GM08714 (cell line): Measurements from ENCODE around the gene IFNW1.
"Not testable (repeated sequence)": the region's sequence is repeated elsewhere in the genome, so short reads cannot be mapped to it uniquely, and the experiment has no call there.

ENCODE experiments used
- H3K4me3 ChIP-seq: fragments of 200-500 bp; sonication (Bioruptor generic); 2 replicates; pipeline ENCODE4 v1.5.1; 2014; ENCODE audit warnings: mild to moderate bottlenecking, low read length, inconsistent platforms
- ZNF274 ChIP-seq: IDR thresholded peaks from 2 replicates; pipeline ENCODE4 v1.6.1; 2012; ENCODE audit warnings: mild to moderate bottlenecking, low read depth, low read length

Gene IFNW1

DNA sequence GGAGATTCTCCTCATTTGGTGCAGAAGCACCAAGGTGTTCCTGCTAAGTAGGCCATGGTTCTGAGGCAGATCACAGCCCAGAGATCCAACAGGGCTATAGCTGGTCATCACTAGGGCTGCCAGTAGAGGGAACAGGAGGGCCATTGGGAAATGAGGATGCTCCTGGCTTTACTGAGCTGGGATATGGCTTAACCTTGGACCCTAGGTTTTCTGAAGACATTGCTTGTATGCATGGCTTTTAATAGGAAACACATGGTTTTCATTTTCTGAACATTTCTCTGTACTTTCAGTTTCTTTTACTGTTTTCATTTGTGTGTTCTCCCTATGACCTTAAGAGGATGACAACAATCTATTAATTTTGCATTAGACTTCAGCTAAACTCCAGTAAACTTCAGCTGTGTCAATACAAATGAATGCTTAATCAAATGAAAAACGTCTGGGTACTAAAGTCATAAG lies at the start of gene IFNW1:
IFNW1 (minus strand) TSS at position 406 of the 456 bp plus-strand sequence; CDS start at position 144, 262 bp downstream.
- H3K4me3 ChIP-seq, result no peak within 1 kb of the TSS
- no peak for TF ChIP-seq ZNF274

DNA sequence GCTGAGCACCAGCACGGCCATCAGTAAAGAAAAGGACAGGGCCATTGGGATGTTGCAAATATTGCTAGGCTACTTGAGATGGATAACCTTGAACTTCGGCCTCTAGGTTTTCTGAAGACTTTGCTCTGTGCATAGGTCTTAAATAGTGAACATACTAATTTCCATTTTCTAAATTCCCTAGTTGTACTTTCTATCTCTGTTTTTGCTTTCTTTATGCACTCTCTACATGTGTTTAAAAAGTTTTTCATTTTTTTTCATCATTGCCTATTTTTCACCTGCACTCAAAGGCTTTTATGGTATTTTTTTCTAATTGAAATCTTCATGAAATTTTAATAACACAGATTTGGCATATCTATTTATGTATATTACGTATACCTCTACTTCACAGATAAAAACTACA lies 45.9 kb upstream of the IFNW1 start, which contains the start of gene IFNA4:
IFNA4 (minus strand) TSS at position 101 of the 400 bp plus-strand sequence; CDS start at position 45, 56 bp downstream.
- H3K4me3 ChIP-seq, result not testable (repeated sequence)

DNA sequence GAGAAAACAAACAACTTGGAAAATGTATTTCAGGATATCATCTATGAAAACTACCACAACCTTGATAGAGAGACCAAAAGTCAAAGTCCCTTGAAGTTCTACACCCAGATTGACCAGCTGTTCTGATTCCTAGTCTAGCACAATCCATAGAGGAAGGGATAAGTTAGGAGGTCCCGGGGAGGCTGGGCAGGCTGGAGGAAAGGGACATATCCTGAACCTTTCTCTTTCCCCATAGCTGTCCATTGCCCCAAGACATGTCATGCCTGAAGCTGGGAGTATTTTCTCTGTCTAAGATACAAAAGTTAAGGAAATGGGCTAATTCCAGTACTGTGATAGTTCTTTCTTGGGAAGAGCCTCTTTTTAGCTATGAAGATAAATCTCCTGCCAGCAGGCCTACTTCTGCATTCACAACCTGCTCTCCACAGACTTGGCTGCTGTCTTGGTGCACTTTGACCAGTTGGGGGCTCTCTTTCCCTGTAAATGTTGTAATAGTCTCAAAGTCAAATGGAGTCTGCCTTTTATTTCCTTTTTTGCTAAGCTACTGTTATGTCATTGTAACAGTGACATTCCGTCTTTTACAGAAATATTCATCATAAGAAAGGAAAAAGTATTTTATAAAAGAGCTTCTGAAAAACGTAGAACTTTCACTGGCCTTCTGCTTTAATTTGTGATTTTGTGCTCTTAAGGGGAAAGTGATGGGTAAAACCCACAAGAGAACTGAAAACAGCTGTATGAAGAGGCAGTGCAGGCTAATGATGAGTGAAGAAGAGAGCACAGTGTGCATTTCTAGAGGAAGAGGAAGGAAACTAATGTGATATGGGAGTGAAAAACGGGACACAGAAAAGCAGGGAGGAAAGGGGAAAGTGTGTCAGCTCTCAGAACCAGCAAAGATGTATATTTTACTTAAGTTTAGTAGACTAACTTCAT lies 41.4 kb upstream of the IFNW1 start:
- H3K4me3 ChIP-seq, result not testable (repeated sequence)

DNA sequence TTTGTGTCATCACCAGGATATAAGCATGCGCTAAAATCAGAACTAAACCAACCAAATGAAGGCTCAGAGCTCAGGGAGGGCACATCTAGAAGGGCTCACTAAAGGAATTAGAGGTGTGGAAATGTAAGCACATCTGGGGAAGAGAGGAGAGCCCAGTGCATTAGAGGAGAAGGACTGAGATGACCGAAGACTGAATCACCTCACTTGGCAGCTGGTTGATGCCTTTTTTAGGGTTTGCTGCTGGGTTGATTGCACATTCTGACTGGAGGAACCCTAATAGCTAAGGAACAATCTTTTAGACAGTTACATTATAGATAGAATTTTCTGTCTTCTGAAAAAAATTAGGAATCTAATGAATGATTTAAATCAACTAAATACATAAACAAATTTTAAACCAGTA lies 33.0 kb upstream of the IFNW1 start:
- no peak overlapping the region for H3K4me3 ChIP-seq

DNA sequence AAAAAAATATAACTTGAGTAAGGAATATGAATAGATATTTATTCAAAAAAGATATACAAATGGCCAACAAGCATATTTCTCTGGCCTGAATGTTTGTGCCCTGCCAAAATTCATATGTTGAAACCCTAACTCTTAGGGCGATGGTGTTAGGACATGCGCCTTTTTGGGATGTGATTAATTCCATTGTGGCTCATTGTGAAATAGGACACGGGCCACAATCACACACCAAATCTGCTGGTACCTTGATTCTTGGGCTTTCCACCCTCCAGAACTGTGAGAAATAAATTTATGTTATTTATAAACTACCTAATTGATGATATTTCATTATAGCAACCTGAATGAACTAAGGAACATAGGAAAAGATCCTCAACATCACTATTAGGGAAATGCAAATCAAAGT lies 30.5 kb upstream of the IFNW1 start:
- no peak for TF ChIP-seq ZNF274
- no peak overlapping the region for H3K4me3 ChIP-seq

More for the DNA sequence above, 33.0 kb upstream of the IFNW1 start:
- no peak for TF ChIP-seq ZNF274

DNA sequence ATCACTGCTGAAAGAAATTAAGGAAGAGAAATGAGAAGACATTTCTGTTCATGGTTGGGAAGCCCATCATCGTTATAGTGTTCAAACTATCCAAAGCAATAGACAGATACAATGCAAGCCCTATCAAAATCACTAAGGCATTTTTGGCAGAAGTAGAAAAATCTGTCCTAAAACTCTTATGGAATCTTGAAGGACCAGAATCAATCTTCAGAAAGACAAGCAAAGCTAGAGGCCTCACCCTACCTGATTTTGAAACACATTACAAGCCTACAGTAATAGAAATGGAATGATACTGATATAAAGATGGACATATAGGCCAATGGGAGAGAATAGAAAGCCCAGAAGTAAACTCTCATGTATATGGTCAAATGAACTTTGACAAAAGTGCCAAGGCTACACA lies 29.7 kb upstream of the IFNW1 start:
- no peak for TF ChIP-seq ZNF274
- no peak overlapping the region for H3K4me3 ChIP-seq

DNA sequence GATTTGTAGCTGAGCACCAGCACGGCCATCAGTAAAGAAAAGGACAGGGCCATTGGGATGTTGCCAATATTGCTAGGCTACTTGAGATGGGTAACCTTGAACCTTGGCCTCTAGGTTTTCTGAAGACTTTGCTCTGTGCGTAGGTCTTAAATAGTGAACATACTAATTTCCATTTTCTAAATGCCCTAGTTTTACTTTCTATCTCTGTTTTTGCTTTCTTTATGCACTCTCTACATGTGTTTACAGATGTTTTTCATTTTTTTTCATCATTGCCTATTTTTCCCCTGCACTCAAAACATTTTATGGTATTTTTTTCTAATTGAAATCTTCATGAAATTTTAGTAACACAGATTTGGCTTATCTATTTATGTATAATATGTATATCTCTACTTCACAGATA lies 24.9 kb upstream of the IFNW1 start, which contains the start of gene IFNA21:
IFNA21 (minus strand) TSS at position 101 of the 400 bp plus-strand sequence; CDS start at position 53, 48 bp downstream.
- not testable (repeated sequence) for H3K4me3 ChIP-seq

DNA sequence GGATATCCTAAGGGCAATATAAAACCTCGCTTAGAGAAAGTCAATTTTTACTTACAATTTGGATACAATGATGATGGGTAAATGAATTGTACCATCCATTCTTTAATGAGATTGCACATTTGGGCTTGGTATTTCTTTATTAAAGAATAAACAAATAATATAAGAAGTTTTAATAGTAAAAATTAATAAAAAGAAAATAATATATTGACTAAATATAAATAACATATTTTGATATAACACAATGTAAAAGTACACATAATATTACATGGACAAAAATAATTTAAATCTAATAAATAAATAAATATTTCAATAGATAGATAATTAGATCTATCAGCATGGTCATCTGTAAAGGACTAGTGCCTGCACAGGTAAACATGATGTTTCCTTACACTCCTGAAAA lies 23.9 kb upstream of the IFNW1 start:
- H3K4me3 ChIP-seq, result no peak overlapping the region
- TF ChIP-seq ZNF274, result no peak

DNA sequence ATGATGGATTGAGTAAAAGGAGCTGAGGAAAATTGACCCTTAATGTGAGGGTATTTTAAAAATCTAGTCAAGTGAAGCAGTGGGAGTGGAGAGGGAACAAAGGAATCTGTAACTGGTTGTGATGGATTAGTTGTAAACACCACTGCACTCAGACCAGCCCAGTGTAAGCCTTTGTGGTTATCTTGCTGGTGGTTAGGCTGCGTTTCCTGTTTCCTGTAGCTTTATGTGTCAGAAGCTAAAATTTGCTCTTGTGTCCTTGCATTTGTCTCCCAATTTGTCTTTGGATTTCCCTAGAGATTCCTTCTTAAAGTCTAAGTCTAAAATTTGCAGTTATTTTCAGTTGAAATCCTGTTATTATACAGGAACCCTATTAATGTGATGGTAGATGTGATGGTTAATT lies 18.5 kb upstream of the IFNW1 start:
- no peak overlapping the region for H3K4me3 ChIP-seq
- TF ChIP-seq ZNF274, result no peak

DNA sequence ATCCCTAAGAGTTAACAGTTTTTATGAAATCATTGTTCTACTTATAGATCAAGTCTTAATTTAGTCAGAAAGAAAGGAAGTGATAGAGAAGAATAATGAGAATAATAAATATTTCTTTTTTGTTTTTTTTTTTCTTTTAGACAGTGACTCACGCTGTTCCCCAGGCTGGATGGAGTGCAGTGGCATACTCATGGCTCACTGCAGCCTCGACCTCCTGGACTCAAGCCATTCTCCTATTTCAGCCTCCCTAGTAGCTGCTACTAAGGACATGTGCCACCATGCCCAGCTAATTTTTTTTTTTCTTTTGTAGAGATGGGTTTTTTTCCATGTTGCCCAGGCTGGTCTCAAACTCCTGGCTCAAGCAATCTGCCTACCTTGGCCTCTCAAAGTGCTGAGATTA lies 13.9 kb upstream of the IFNW1 start:
- no peak for TF ChIP-seq ZNF274
- H3K4me3 ChIP-seq, result no peak overlapping the region

DNA sequence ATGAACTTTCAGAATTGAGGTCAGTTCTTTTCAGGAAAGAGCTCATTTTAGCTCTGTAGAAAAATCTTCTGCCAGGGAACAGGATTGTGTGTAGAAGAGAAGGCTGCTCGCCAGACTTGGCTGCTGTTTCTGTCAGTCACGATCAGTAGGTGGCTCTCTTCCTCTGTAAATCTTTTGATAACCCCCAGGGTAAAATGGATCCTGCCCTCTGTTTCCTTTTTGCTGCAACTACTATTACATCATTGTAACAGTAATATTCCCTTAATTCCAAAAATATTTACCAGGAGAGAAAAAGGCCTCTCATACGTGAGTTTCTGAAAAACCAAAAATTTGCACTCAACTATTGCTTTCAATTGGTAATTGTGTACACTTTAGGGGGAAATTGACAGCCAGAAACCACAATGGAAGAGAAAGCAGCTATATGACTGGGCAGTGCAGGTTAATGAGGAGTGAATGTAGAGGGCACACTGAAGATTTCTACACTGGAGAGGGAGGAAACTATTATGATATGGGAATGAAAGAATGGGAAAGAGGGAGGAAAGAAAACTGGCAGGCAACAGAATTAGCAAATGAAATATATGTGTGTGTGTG lies 12.5 kb upstream of the IFNW1 start:
- no peak overlapping the region for H3K4me3 ChIP-seq
- TF ChIP-seq ZNF274, result no peak

DNA sequence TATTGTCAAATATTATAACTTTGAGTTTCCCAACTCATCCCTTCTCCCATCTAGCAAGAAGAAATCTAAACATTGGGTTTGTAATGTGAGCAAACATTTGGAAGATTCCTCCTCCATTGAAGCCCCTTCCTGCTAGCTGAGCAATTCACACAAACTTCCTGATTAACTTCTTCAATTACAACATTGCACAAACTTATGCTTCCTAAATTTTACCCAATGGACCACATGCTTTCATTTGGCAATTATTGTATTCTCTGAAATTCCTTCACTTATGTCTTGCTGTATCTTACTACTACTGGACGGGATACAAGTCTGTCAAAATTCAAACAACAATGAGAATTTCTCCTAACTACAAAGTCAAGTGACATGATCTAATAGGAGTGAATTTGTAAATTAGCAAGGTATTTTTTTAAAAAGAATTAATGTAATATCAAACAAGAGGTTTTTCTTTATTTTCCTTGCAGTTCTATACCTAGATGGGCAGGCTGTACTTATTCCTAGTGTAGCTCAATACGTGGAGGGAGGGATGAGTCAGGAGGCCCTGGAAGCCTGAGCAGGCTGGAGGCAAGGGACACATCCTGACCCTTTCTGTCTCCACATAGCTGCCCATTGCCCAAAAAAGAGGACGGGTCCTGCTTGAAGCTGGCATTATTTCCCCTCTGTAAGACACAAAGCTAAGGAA lies 11.8 kb upstream of the IFNW1 start:
- no peak overlapping the region for H3K4me3 ChIP-seq
- TF ChIP-seq ZNF274, result no peak

DNA sequence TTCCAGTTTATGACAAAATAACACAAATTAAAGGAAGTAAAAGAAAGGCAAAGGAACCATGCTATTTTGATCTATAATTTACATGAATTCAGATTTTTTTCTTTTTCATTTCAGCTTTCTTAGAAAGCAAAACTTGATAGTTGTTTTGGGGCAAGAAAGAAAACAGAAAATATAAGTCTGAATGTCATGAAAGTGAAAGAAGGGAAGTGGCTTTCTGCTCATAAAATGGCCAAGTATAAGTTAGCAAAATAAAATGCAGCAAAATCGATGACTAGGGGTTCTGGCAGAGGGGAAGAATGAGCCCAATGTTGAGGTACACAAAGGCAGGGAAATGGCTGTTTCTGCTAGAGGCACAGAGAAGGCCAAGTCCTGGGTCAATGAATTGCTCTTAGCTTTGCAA lies 3.0 kb upstream of the IFNW1 start:
- no peak for TF ChIP-seq ZNF274
- H3K4me3 ChIP-seq, result no peak overlapping the region; the same call in 1 of the 2 replicates

DNA sequence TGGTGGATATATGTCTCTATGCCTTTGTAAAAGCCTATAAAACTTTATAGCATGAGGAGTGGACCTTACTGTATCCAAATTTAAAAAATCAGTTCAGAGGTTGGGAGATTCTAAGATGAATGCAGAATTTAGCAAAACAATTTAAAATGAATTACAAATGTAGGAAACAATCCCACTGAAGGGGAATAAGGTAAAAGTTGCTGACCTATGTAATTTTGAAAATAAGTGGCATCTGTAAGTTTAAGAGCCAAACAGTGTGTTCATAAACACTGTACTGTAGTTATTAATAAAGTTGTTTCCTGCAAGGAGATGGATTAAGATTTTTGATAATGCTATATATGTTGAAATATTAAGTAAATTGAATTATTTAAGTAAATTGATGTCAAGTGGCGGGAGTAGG lies 4.6 kb downstream of the IFNW1 start:
- no peak for TF ChIP-seq ZNF274
- no peak overlapping the region for H3K4me3 ChIP-seq

DNA sequence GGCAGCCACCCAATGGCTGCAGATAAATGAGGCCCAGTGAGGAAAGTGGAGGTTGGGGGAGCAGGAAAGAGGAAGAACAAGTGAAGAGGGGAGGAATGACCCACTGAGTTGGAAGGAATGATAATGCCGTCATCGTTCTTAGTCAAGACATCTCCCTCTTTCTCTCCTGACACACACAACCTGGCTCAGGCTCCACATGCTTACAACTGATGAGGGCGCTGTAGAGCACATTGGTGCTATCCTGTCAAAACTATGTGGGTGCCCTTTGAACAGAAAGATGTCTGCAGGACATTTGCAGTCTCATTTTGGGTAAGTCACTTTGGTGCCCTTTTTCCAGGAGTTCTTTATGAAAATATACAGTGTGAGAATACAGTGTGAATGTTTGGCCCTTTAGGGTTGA lies 5.9 kb downstream of the IFNW1 start:
- no peak overlapping the region for H3K4me3 ChIP-seq
- TF ChIP-seq ZNF274, result no peak

DNA sequence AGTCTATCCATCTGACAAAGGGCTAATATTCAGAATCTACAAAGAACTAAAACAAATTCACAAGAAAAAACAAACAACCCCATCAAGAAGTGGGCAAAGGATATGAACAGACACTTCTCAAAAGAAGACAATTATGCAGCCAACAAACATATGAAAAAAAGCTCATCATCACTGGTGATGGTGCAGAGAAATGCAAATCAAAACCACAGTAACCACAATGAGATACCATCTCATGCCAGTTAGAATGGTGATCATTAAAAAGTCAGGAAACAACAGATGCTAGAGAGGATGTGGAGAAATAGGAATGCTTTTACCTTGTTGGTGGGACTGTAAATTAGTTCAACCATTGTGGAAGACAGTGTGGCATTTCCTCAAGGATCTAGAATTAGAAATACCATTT lies 13.4 kb downstream of the IFNW1 start:
- not testable (repeated sequence) for H3K4me3 ChIP-seq
